ENCODE results near the gene SYNE3.

SYNE3 gene

GRCh38 chr14:95478309-95478708, 38.1 kb downstream of the SYNE3 start:
- Histone ChIP-seq H3K27me3 (ENCODE audit: control insufficient read depth, insufficient read depth, low read length) (no peaks in the 10 kb centered on the region), H3K4me1 (ENCODE audit: control insufficient read depth, insufficient read depth, low read length) (peaks cover 19% of the 10 kb centered on the region), H3K27ac (ENCODE audit: low read depth, low read length) (no peak overlapping the region), H3K9ac (ENCODE audit: low read length) (no peak overlapping the region), H3K36me3 (ENCODE audit: control insufficient read depth, insufficient read depth, low read length) (no peaks in the 10 kb centered on the region), H3K4me3 (ENCODE audit: low read depth, low read length) (no peak overlapping the region), H3K9me3 (ENCODE audit: control insufficient read depth, insufficient read depth, low read depth, low read length) (no peaks in the 10 kb centered on the region)

DNA sequence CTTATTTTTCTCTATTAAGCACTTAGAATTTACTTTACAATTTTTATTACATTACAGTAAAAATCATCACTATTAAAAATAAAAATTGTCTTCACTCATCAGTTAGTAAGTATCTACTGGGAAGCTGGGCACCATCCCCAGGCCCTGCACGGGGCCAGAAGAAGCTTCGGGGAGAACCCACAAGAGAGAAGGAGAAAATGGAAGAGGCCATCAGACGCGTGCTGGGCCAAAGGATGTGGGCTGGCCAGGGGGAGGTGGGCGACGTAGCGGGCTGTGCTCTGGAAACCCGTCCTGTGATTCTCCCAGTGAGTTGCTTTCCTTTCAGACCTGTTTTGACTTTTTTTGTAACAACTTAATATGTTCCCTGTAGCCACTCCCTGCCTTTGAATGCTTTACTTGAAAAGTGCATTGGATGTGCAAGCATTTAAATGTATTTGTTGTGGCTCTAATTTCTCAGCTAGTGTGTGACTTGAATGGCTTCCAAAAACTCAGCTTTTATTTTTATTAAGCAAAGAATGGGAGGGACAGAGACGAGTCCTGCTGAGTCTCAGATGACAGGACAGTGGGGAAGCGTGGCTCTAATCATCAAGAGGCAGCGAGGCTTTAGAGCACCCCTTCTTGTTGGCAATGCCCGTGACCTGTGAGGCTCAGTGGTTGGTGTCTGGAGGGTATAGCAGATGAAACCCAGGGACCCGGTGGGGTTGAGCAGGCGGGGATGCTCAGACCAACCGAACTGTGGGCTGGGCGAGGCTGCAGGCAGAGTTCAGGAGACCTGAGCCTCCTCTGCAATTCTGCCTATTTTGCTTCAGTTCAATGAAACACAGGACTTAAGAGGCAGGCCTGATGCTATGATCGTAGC, 38.8 kb downstream of the SYNE3 start:
- Histone ChIP-seq H3K27ac (ENCODE audit: low read depth, low read length) (no peak overlapping the region), H3K36me3 (ENCODE audit: control insufficient read depth, insufficient read depth, low read length) (no peaks in the 10 kb centered on the region), H3K4me1 (ENCODE audit: control insufficient read depth, insufficient read depth, low read length) (peaks cover 12% of the 10 kb centered on the region), H3K27me3 (ENCODE audit: control insufficient read depth, insufficient read depth, low read length) (no peaks in the 10 kb centered on the region), H3K9me3 (ENCODE audit: control insufficient read depth, insufficient read depth, low read depth, low read length) (no peaks in the 10 kb centered on the region), H3K9ac (ENCODE audit: low read length) (no peak overlapping the region), H3K4me3 (ENCODE audit: low read depth, low read length) (no peak overlapping the region)

GRCh38 chr14:95476747-95477146, 39.7 kb downstream of the SYNE3 start:
- Histone ChIP-seq H3K27ac (ENCODE audit: low read depth, low read length) (no peak overlapping the region), H3K4me3 (ENCODE audit: low read depth, low read length) (no peak overlapping the region), H3K9me3 (ENCODE audit: control insufficient read depth, insufficient read depth, low read depth, low read length) (no peaks in the 10 kb centered on the region), H3K9ac (ENCODE audit: low read length) (no peak overlapping the region), H3K4me1 (ENCODE audit: control insufficient read depth, insufficient read depth, low read length) (peaks cover 12% of the 10 kb centered on the region), H3K36me3 (ENCODE audit: control insufficient read depth, insufficient read depth, low read length) (no peaks in the 10 kb centered on the region), H3K27me3 (ENCODE audit: control insufficient read depth, insufficient read depth, low read length) (no peaks in the 10 kb centered on the region; the same call in 1 of the 2 replicates)

- H3K4me3 ChIP-seq (ENCODE audit: low read depth, low read length) = no peak overlapping the region
- no peaks in the 10 kb centered on the region for H3K9me3 ChIP-seq (ENCODE audit: control insufficient read depth, insufficient read depth, low read depth, low read length)
- peaks cover 5% of the 10 kb centered on the region for H3K4me1 ChIP-seq (ENCODE audit: control insufficient read depth, insufficient read depth, low read length)
- no peaks in the 10 kb centered on the region; the same call in 1 of the 2 replicates for H3K27me3 ChIP-seq (ENCODE audit: control insufficient read depth, insufficient read depth, low read length)
- no peak overlapping the region for H3K27ac ChIP-seq (ENCODE audit: low read depth, low read length)
- no peak overlapping the region for H3K9ac ChIP-seq (ENCODE audit: low read length)
- H3K36me3 ChIP-seq (ENCODE audit: control insufficient read depth, insufficient read depth, low read length) = no peaks in the 10 kb centered on the region
These were observed 40.8 kb downstream of the SYNE3 start for GRCh38 chr14:95475540-95476240.

- Histone ChIP-seq H3K9ac (ENCODE audit: low read length) (no peak overlapping the region), H3K27me3 (ENCODE audit: control insufficient read depth, insufficient read depth, low read length) (no peaks in the 10 kb centered on the region; the same call in 1 of the 2 replicates), H3K4me3 (ENCODE audit: low read depth, low read length) (no peak overlapping the region), H3K9me3 (ENCODE audit: control insufficient read depth, insufficient read depth, low read depth, low read length) (no peaks in the 10 kb centered on the region), H3K36me3 (ENCODE audit: control insufficient read depth, insufficient read depth, low read length) (no peaks in the 10 kb centered on the region), H3K27ac (ENCODE audit: low read depth, low read length) (no peak overlapping the region), H3K4me1 (ENCODE audit: control insufficient read depth, insufficient read depth, low read length) (no peaks in the 10 kb centered on the region; the same call in 1 of the 2 replicates)
These were observed 41.5 kb downstream of the SYNE3 start for GRCh38 chr14:95474941-95475340.

GRCh38 chr14:95474486-95474885, 42.0 kb downstream of the SYNE3 start:
- Histone ChIP-seq H3K9ac (ENCODE audit: low read length) (no peak overlapping the region), H3K9me3 (ENCODE audit: control insufficient read depth, insufficient read depth, low read depth, low read length) (no peaks in the 10 kb centered on the region), H3K4me3 (ENCODE audit: low read depth, low read length) (no peak overlapping the region), H3K27ac (ENCODE audit: low read depth, low read length) (no peak overlapping the region), H3K27me3 (ENCODE audit: control insufficient read depth, insufficient read depth, low read length) (no peaks in the 10 kb centered on the region; the same call in 1 of the 2 replicates), H3K36me3 (ENCODE audit: control insufficient read depth, insufficient read depth, low read length) (no peaks in the 10 kb centered on the region), H3K4me1 (ENCODE audit: control insufficient read depth, insufficient read depth, low read length) (no peaks in the 10 kb centered on the region; the same call in 1 of the 2 replicates)

- no peaks in the 10 kb centered on the region; the same call in 1 of the 2 replicates for H3K4me1 ChIP-seq (ENCODE audit: control insufficient read depth, insufficient read depth, low read length)
- H3K27me3 ChIP-seq (ENCODE audit: control insufficient read depth, insufficient read depth, low read length) = no peaks in the 10 kb centered on the region; the same call in 1 of the 2 replicates
- H3K4me3 ChIP-seq (ENCODE audit: low read depth, low read length) = no peak overlapping the region
- H3K36me3 ChIP-seq (ENCODE audit: control insufficient read depth, insufficient read depth, low read length) = no peaks in the 10 kb centered on the region
- no peaks in the 10 kb centered on the region for H3K9me3 ChIP-seq (ENCODE audit: control insufficient read depth, insufficient read depth, low read depth, low read length)
- no peak overlapping the region for H3K27ac ChIP-seq (ENCODE audit: low read depth, low read length)
- H3K9ac ChIP-seq (ENCODE audit: low read length) = no peak overlapping the region
These were observed 43.6 kb downstream of the SYNE3 start for GRCh38 chr14:95472819-95473251.

DNA sequence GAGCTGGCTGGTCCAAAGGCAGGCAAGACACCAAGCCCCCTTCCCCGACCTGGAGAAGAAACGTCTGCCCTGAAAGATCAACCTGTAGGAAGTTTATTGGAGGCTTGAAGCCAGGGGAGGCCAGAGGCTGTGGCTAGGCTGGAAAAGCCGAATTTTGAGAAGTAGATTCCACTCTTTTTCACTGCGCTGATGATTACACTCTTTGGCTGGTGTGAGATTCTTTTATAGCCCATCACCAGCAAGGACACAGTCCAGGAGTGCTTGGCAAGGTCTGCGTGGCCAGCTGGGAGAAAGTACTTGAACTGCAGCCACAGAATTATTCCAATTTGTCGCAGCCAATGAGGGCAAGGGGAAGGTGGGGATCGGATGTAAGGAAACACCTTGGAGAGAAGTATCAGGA, 45.0 kb downstream of the SYNE3 start:
- no peak overlapping the region for H3K9ac ChIP-seq (ENCODE audit: low read length)
- H3K27ac ChIP-seq (ENCODE audit: low read depth, low read length) = no peak overlapping the region
- no peak overlapping the region for H3K4me3 ChIP-seq (ENCODE audit: low read depth, low read length)
- no peaks in the 10 kb centered on the region; the same call in 1 of the 2 replicates for H3K27me3 ChIP-seq (ENCODE audit: control insufficient read depth, insufficient read depth, low read length)
- no peaks in the 10 kb centered on the region for H3K36me3 ChIP-seq (ENCODE audit: control insufficient read depth, insufficient read depth, low read length)
- H3K4me1 ChIP-seq (ENCODE audit: control insufficient read depth, insufficient read depth, low read length) = no peaks in the 10 kb centered on the region
- no peaks in the 10 kb centered on the region for H3K9me3 ChIP-seq (ENCODE audit: control insufficient read depth, insufficient read depth, low read depth, low read length)

GRCh38 chr14:95471016-95471415, 45.4 kb downstream of the SYNE3 start:
- H3K9me3 ChIP-seq (ENCODE audit: control insufficient read depth, insufficient read depth, low read depth, low read length) = no peaks in the 10 kb centered on the region
- no peaks in the 10 kb centered on the region for H3K4me1 ChIP-seq (ENCODE audit: control insufficient read depth, insufficient read depth, low read length)
- no peaks in the 10 kb centered on the region for H3K36me3 ChIP-seq (ENCODE audit: control insufficient read depth, insufficient read depth, low read length)
- H3K4me3 ChIP-seq (ENCODE audit: low read depth, low read length) = no peak overlapping the region
- H3K9ac ChIP-seq (ENCODE audit: low read length) = no peak overlapping the region
- H3K27me3 ChIP-seq (ENCODE audit: control insufficient read depth, insufficient read depth, low read length) = no peaks in the 10 kb centered on the region; the same call in 1 of the 2 replicates
- H3K27ac ChIP-seq (ENCODE audit: low read depth, low read length) = no peak overlapping the region

DNA sequence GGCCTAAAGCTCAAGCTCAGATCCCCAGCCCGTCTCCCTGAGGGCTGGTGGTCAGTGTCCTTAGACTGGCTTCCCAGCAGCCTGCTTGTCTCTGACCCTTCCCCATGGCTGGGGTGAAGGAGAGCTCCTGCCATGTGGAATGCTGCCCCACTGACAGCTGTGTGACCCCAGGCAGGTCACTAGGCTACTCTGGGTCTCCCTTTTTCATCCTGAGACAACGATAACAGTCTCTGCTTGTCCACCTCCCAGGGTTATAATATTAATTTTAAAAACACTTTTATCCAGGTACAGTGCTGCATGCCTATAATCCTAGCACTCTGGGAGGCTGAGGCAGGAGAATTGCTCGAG, 47.3 kb downstream of the SYNE3 start:
- H3K4me3 ChIP-seq (ENCODE audit: low read depth, low read length) = no peak overlapping the region
- H3K4me1 ChIP-seq (ENCODE audit: control insufficient read depth, insufficient read depth, low read length) = no peaks in the 10 kb centered on the region
- no peak overlapping the region for H3K9ac ChIP-seq (ENCODE audit: low read length)
- no peaks in the 10 kb centered on the region for H3K9me3 ChIP-seq (ENCODE audit: control insufficient read depth, insufficient read depth, low read depth, low read length)
- no peaks in the 10 kb centered on the region for H3K36me3 ChIP-seq (ENCODE audit: control insufficient read depth, insufficient read depth, low read length)
- H3K27me3 ChIP-seq (ENCODE audit: control insufficient read depth, insufficient read depth, low read length) = no peaks in the 10 kb centered on the region; the same call in 1 of the 2 replicates
- no peak overlapping the region for H3K27ac ChIP-seq (ENCODE audit: low read depth, low read length)

All from HUES6 (cell line).